IMR-90 (cell line): ENCODE data around the gene RPS3. TPM values are rescaled to one million over a fixed set of nuclear protein-coding genes. Genes with fewer than 3 reads are reported as not detected.

ENCODE experiments used
- ATAC-seq: fragments of 200-7000 bp; cut with Tn5 transposase; 2 replicates; pipeline ENCODE4 v1.9.1; 2020; ENCODE audit warnings: low read depth, mild to moderate bottlenecking, moderate library complexity
- BruUV-seq: library from RNA; stranded (reverse); fragments of 400-500 nt; replicated peaks from 2 replicates; lab custom pipeline; 2021; lab: Mats Ljungman, UMichigan
- CTCF ChIA-PET: fragments of 300-600 bp; formaldehyde crosslinking; extraction: SDS; loops from one replicate; lab custom pipeline; 2021; ENCODE audit warnings: antibody characterized with exemption; lab: Yijun Ruan, JAX
- POLR2A ChIA-PET: fragments of 300-600 bp; sonication (Branson Sonifier 250); formaldehyde crosslinking; loops from one replicate; lab custom pipeline; 2022; ENCODE audit warnings: antibody characterized with exemption; ENCODE audit not compliant: unreplicated experiment; lab: Charles Lee
- DNase-seq: peaks from one replicate; pipeline ENCODE4 v3.0.0; 2013
- H2AFZ ChIP-seq: replicated peaks from 2 replicates; pipeline ENCODE3; 2013; ENCODE audit warnings: low read length, mild to moderate bottlenecking; ENCODE audit not compliant: poor library complexity
- H2AK5ac ChIP-seq: 2 replicates; pipeline ENCODE4 v1.6.1; 2013; ENCODE audit warnings: low read depth, low read length, inconsistent platforms
- H2AK9ac ChIP-seq: replicated peaks from 2 replicates; pipeline ENCODE3; 2013; ENCODE audit warnings: mild to moderate bottlenecking, low read depth, low read length, moderate library complexity; ENCODE audit not compliant: poor library complexity
- H2BK120ac ChIP-seq: 2 replicates; pipeline ENCODE4 v1.6.1; 2013; ENCODE audit warnings: low read depth, low read length, inconsistent platforms
- H2BK15ac ChIP-seq: 3 replicates; pipeline ENCODE4 v1.6.1; 2013; ENCODE audit warnings: low read depth, low read length, inconsistent platforms
- H2BK20ac ChIP-seq: 2 replicates; pipeline ENCODE4 v1.6.1; 2013; ENCODE audit warnings: low read depth, mild to moderate bottlenecking, inconsistent platforms, low read length, moderate library complexity
- H2BK5ac ChIP-seq: 2 replicates; pipeline ENCODE4 v1.6.1; 2013; ENCODE audit warnings: mild to moderate bottlenecking, low read depth, low read length, inconsistent platforms; ENCODE audit not compliant: poor library complexity, severe bottlenecking
- H3K14ac ChIP-seq: replicated peaks from 2 replicates; pipeline ENCODE4 v1.6.1; 2013; ENCODE audit warnings: low read depth, low read length, inconsistent platforms
- H3K18ac ChIP-seq: 2 replicates; pipeline ENCODE4 v1.6.1; 2013; ENCODE audit warnings: low read depth, low read length, control low read depth
- H3K23ac ChIP-seq: 2 replicates; pipeline ENCODE4 v1.6.1; 2013; ENCODE audit warnings: low read depth, low read length, inconsistent platforms
- H3K27ac ChIP-seq: 2 replicates; pipeline ENCODE4 v1.5.1; 2013; ENCODE audit warnings: mild to moderate bottlenecking, control low read depth, low read length; ENCODE audit not compliant: insufficient read depth
- H3K27me3 ChIP-seq: 2 replicates; pipeline ENCODE4 v1.6.1; 2013; ENCODE audit warnings: low read length; ENCODE audit not compliant: control insufficient read depth, insufficient read depth
- H3K36me3 ChIP-seq: 2 replicates; pipeline ENCODE4 v1.6.1; 2013; ENCODE audit warnings: low read length, mixed read lengths; ENCODE audit not compliant: control insufficient read depth, insufficient read depth
- H3K4ac ChIP-seq: 2 replicates; pipeline ENCODE4 v1.6.1; 2013; ENCODE audit warnings: low read depth, low read length, inconsistent platforms
- H3K4me1 ChIP-seq: 2 replicates; pipeline ENCODE4 v1.6.1; 2013; ENCODE audit warnings: low read length, mixed read lengths; ENCODE audit not compliant: control insufficient read depth, insufficient read depth
- H3K4me2 ChIP-seq: 2 replicates; pipeline ENCODE4 v1.6.1; 2013; ENCODE audit warnings: low read depth, mild to moderate bottlenecking, control low read depth, low read length, moderate library complexity
- H3K4me3 ChIP-seq: 2 replicates; pipeline ENCODE4 v1.5.1; 2013; ENCODE audit warnings: low read depth, mild to moderate bottlenecking, control low read depth, low read length, moderate library complexity; ENCODE audit not compliant: insufficient read depth
- H3K56ac ChIP-seq: 2 replicates; pipeline ENCODE4 v1.6.1; 2013; ENCODE audit warnings: low read length, inconsistent platforms; ENCODE audit not compliant: insufficient read depth; ENCODE audit errors: extremely low read depth
- H3K79me1 ChIP-seq, 2 experiments: 2 replicates each; pipeline ENCODE4 v1.6.1; 2013; ENCODE audit warnings: low read length in 2 of 2, inconsistent platforms in 1 of 2, low read depth in 1 of 2
- H3K9ac ChIP-seq: 2 replicates; pipeline ENCODE4 v1.6.1; 2013; ENCODE audit warnings: low read depth, low read length, control low read depth
- H3K9me1 ChIP-seq: 2 replicates; pipeline ENCODE4 v1.6.1; 2013; ENCODE audit warnings: low read length, inconsistent platforms; ENCODE audit not compliant: insufficient read depth
- H3K9me3 ChIP-seq: 2 replicates; pipeline ENCODE4 v1.6.1; 2013; ENCODE audit warnings: low read length; ENCODE audit not compliant: control insufficient read depth, insufficient read depth
- H4K20me1 ChIP-seq: 2 replicates; pipeline ENCODE4 v1.6.1; 2013; ENCODE audit warnings: low read length, inconsistent platforms; ENCODE audit not compliant: insufficient read depth
- H4K5ac ChIP-seq: 2 replicates; pipeline ENCODE4 v1.6.1; 2013; ENCODE audit warnings: mild to moderate bottlenecking, low read depth, low read length, control low read depth
- H4K8ac ChIP-seq, 2 experiments: 2 replicates each; pipeline ENCODE4 v1.6.1; 2013; ENCODE audit warnings: low read depth in 2 of 2, low read length in 2 of 2, control low read depth in 1 of 2, inconsistent platforms in 1 of 2
- H4K91ac ChIP-seq: 2 replicates; pipeline ENCODE4 v1.6.1; 2013; ENCODE audit warnings: low read depth, low read length, inconsistent platforms; ENCODE audit not compliant: insufficient read depth
- CHD1 ChIP-seq: IDR thresholded peaks from 2 replicates; pipeline ENCODE4 v1.6.1; 2012; ENCODE audit warnings: low read depth, low read length, improper control_type of control experiment
- POLR2A ChIP-seq: IDR thresholded peaks from 2 replicates; pipeline ENCODE4 v1.6.1; 2012; ENCODE audit warnings: mild to moderate bottlenecking, low read depth, low read length
- RCOR1 ChIP-seq: IDR thresholded peaks from 2 replicates; pipeline ENCODE4 v1.6.1; 2012; ENCODE audit warnings: mild to moderate bottlenecking, low read length, improper control_type of control experiment; ENCODE audit not compliant: insufficient replicate concordance
- WGBS, 2 experiments: methylation state at CpG; one replicate each; pipeline versions ENCODE4 v1.1.5 to v1.1.7; 2013; ENCODE audit warnings: missing lambda C conversion rate in 2 of 2; ENCODE audit not compliant: insufficient read length in 1 of 2; ENCODE audit errors: extremely low coverage in 2 of 2; 5-methylcytosine and 5-hydroxymethylcytosine counted together
- dilution Hi-C: fragments of 300-500 bp; cut with HindIII; formaldehyde crosslinking; loops from one replicate; pipeline ENCODE4 v1.14.3; 2018; ENCODE audit warnings: low sequenced_read_pairs; ENCODE audit not compliant: unreplicated experiment
- in situ Hi-C: fragments of 300-500 bp; cut with MboI; formaldehyde crosslinking; loops from 3 replicates; pipeline ENCODE4 v1.14.3; 2019; ENCODE audit warnings: low sequenced_read_pairs, inconsistent platforms, mixed read lengths
- intact Hi-C: fragments of 100-400 bp; cut with micrococcal nuclease; formaldehyde crosslinking; loops from 2 replicates; pipeline ENCODE4 v1.10.0; 2022
- polyA plus RNA-seq, 3 experiments: library from polyadenylated mRNA; depleted of rRNA; stranded (reverse); fragments of >200 nt; gene quantifications; 2 replicates each; pipeline ENCODE4 v1.2.3, GENCODE V29; 2012; ENCODE audit warnings: low replicate concordance in 1 of 3
- total RNA-seq: library from RNA; depleted of rRNA; stranded (reverse); fragments of >200 nt; gene quantifications from 2 replicates; pipeline ENCODE4 v1.2.3, GENCODE V29; 2012

The RPS3 gene
- total and polyA plus RNA-seq, 2 of the 4 experiments (the other 2 are of a cell fraction) = 2,360 to 2,477 TPM

DNA sequence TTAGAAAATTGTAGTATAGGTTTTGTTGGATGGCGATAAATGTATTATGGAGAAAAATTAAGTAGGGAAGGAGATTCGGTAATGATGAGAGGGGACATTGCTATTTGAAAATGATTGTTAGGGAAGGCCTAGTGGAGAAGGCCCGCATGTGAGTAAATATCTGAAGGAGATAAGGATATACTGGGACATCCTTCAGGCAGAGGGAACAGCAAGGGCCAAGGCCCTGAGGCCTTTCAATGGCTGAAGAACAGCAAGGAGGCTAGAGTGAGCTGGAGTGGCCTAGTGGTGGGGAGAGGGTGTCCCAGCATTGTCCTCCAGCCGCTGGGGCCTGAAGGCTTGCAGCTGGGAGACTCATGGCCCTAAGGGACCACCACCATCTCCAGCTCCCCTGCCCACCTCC is 24.7 kb upstream of the RPS3 start:
- H4K20me1 ChIP-seq = no peaks in the 10 kb centered on the region
- H3K23ac ChIP-seq = no peak overlapping the region
- dilution Hi-C loops (no loop called here), intact Hi-C loops (no loop called here), in situ Hi-C loops (no loop called here)
- POLR2A ChIA-PET = no interaction called here
- H3K36me3 ChIP-seq = no peaks in the 10 kb centered on the region
- H3K79me1 ChIP-seq = no peaks in the 10 kb centered on the region
- no TSS peak for BruUV-seq
- no peak overlapping the region for H3K56ac ChIP-seq
- no peak overlapping the region for H3K4ac ChIP-seq
- no peak overlapping the region for H4K91ac ChIP-seq
- no peak for DNase-seq
- H2BK5ac ChIP-seq = no peak overlapping the region
- H3K18ac ChIP-seq = no peak overlapping the region
- H2AK9ac ChIP-seq = no peak overlapping the region
- no peak overlapping the region for H4K8ac ChIP-seq
- no peak for TF ChIP-seq POLR2A
- no peak for TF ChIP-seq CHD1
- TF ChIP-seq RCOR1 = no peak
- no peak overlapping the region for H3K4me3 ChIP-seq
- H4K5ac ChIP-seq = no peak overlapping the region
- H3K14ac ChIP-seq = no peak overlapping the region
- H3K4me1 ChIP-seq = peaks cover 6% of the 10 kb centered on the region; the same call in 1 of the 2 replicates
- H2AK5ac ChIP-seq = no peak overlapping the region
- no peak overlapping the region for H2BK20ac ChIP-seq
- ATAC-seq = no peak
- no peak overlapping the region for H3K4me2 ChIP-seq
- no peaks in the 10 kb centered on the region for H3K9me1 ChIP-seq
- WGBS, 2 experiments = 100% methylated on average over 2 to 3 of the region's 4 CpGs
- H3K27me3 ChIP-seq = peaks cover 9% of the 10 kb centered on the region
- CTCF ChIA-PET = no interaction called here
- H2BK120ac ChIP-seq = no peak overlapping the region
- no peak overlapping the region for H3K27ac ChIP-seq
- no peak overlapping the region for H3K9ac ChIP-seq
- H2AFZ ChIP-seq = no peak overlapping the region
- H3K9me3 ChIP-seq = peaks cover 3% of the 10 kb centered on the region
- H2BK15ac ChIP-seq = no peak overlapping the region
